OCI-LY7 (cell line): ENCODE measurements around the gene SPNS1. TPM values are rescaled to one million over a fixed set of nuclear protein-coding genes. Genes with fewer than 3 reads are reported as not detected.

Experiments
- BruUV-seq: library from RNA; stranded (reverse); fragments of 400-500 nt; replicated peaks from 2 replicates; lab custom pipeline; 2021; lab: Mats Ljungman, UMichigan
- CTCF ChIA-PET: fragments of 300-600 bp; sonication (Branson Sonifier 250); formaldehyde crosslinking; loops from one replicate; lab custom pipeline; 2022; ENCODE audit warnings: antibody characterized with exemption; ENCODE audit not compliant: unreplicated experiment; lab: Charles Lee
- POLR2A ChIA-PET: fragments of 300-600 bp; sonication (Branson Sonifier 250); formaldehyde crosslinking; loops from one replicate; lab custom pipeline; 2022; ENCODE audit warnings: antibody characterized with exemption; lab: Charles Lee
- DNase-seq: peaks from one replicate; pipeline ENCODE4 v3.0.0-alpha.2; 2015; ENCODE audit warnings: low spot score
- H2AFZ ChIP-seq: fragments of 200-600 bp; sonication (generic), shearing (Covaris generic); 2 replicates; pipeline ENCODE4 v1.6.1; 2014; ENCODE audit warnings: mild to moderate bottlenecking, antibody characterized with exemption, low read length, moderate library complexity
- H3K27ac ChIP-seq: fragments of 200-600 bp; sonication (generic); 2 replicates; pipeline ENCODE4 v1.5.1; 2014; ENCODE audit warnings: mixed run types, low read depth, mild to moderate bottlenecking, moderate library complexity, low read length, inconsistent platforms; ENCODE audit not compliant: poor library complexity, severe bottlenecking
- H3K36me3 ChIP-seq: fragments of 200-600 bp; sonication (generic); 2 replicates; pipeline ENCODE4 v1.6.1; 2014; ENCODE audit warnings: mild to moderate bottlenecking, antibody characterized with exemption, low read length, moderate library complexity, mixed read lengths; ENCODE audit not compliant: insufficient read depth
- H3K4me1 ChIP-seq: fragments of 200-600 bp; sonication (generic); 2 replicates; pipeline ENCODE4 v1.5.1; 2014; ENCODE audit warnings: mild to moderate bottlenecking, low read length; ENCODE audit not compliant: insufficient read depth, poor library complexity, severe bottlenecking
- H3K4me2 ChIP-seq: fragments of 200-600 bp; sonication (generic); 2 replicates; pipeline ENCODE4 v1.6.1; 2014; ENCODE audit warnings: mild to moderate bottlenecking, low read length
- H3K4me3 ChIP-seq: fragments of 200-600 bp; sonication (generic); 2 replicates; pipeline ENCODE4 v1.5.1; 2014; ENCODE audit warnings: mild to moderate bottlenecking, low read depth, low read length; ENCODE audit not compliant: poor library complexity, severe bottlenecking
- H3K79me2 ChIP-seq: fragments of 200-600 bp; sonication (generic); 2 replicates; pipeline ENCODE4 v1.6.1; 2016; ENCODE audit warnings: low read depth, mild to moderate bottlenecking, low read length, moderate library complexity, mixed read lengths; ENCODE audit not compliant: insufficient read depth
- H3K9me2 ChIP-seq: fragments of 200-600 bp; sonication (generic); 2 replicates; pipeline ENCODE4 v1.6.1; 2016; ENCODE audit warnings: mild to moderate bottlenecking, low read length, mixed read lengths; ENCODE audit not compliant: insufficient read depth
- H3K9me3 ChIP-seq: fragments of 200-600 bp; sonication (generic); 2 replicates; pipeline ENCODE4 v1.6.1; 2014; ENCODE audit warnings: mild to moderate bottlenecking, mixed run types, low read length, mixed read lengths
- H4K20me1 ChIP-seq: fragments of 200-600 bp; sonication (generic); 2 replicates; pipeline ENCODE4 v1.6.1; 2014; ENCODE audit warnings: mild to moderate bottlenecking, antibody characterized with exemption, low read length, moderate library complexity, mixed read lengths; ENCODE audit not compliant: insufficient read depth
- EZH2phosphoT487 ChIP-seq: fragments of 200-600 bp; sonication (generic); IDR thresholded peaks from 2 replicates; pipeline ENCODE4 v1.6.1; 2018; ENCODE audit warnings: low read depth, borderline replicate concordance, mild to moderate bottlenecking, mixed run types, antibody characterized with exemption, low read length, moderate library complexity, mixed read lengths
- intact Hi-C: fragments of 100-400 bp; cut with micrococcal nuclease; formaldehyde crosslinking; loops from one replicate; pipeline ENCODE4 v1.10.0; 2022; ENCODE audit not compliant: unreplicated experiment
- total RNA-seq, 2 experiments: library from RNA; depleted of rRNA in 1 of 2; stranded (reverse); fragments of >200 nt in 1 of 2; shearing (Covaris generic) in 1 of 2; gene quantifications; 2 replicates each; pipeline ENCODE4 v1.2.3, GENCODE V29; 2014 to 2022
- TF ChIP-seq, protein P1 (sequence below): fragments of 200-600 bp; sonication (generic); conservative IDR thresholded peaks from 2 replicates; pipeline ENCODE4 v1.5.1; 2014; ENCODE audit warnings: mild to moderate bottlenecking, antibody characterized with exemption, low read length, moderate library complexity, mixed read lengths

The SPNS1 gene
- total RNA-seq, 2 experiments from 2014 or later, result 20.1 to 20.4 TPM

DNA sequence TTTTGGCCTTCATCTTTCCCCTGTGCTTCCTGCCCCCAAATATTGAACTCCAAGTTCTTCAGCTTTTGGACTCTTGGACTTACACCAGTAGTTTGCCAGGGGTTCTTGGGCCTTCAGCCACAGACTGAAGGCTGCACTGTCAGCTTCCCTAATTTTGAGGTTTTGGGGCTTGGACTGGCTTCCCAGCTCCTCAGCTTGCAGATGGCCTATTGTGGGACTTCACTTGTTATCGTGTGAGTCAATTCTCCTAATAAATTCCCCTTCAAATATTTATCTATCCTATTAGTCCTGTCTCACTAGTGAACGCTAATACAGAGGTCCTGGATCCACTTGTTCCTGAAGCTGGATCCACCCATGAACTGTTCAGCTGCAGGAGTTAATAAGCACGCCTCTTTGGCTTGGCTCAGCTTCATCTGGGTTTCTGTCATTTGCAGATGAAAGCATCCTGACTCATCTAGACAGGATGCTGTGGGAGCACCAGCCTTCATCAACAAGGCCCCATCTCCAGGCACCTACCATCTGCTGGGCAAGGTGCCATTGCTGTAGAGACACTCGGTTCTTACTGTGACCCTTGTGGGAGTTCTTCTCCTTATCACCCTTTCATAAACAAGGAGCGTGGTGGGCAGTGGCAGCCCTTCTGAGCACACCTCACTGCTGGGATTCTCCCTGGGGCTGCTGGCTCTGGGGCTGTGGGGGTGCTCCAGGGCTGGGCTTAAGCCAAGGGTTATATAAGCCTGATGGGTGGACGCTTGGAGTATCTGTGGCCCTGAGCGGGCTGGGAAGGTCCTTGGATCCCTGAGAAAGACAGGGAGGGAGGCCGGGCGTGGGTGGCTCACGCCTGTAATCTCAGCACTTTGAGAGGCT, 33.4 kb downstream of the SPNS1 start:
- BruUV-seq, result no TSS peak
- no peak overlapping the region for H3K4me2 ChIP-seq
- no peaks in the 10 kb centered on the region for H3K9me3 ChIP-seq
- no peak for DNase-seq
- H3K9me2 ChIP-seq, result no peaks in the 10 kb centered on the region
- no peak overlapping the region for H3K4me3 ChIP-seq
- intact Hi-C loops, result no loop called here
- TF ChIP-seq, protein P1, sequence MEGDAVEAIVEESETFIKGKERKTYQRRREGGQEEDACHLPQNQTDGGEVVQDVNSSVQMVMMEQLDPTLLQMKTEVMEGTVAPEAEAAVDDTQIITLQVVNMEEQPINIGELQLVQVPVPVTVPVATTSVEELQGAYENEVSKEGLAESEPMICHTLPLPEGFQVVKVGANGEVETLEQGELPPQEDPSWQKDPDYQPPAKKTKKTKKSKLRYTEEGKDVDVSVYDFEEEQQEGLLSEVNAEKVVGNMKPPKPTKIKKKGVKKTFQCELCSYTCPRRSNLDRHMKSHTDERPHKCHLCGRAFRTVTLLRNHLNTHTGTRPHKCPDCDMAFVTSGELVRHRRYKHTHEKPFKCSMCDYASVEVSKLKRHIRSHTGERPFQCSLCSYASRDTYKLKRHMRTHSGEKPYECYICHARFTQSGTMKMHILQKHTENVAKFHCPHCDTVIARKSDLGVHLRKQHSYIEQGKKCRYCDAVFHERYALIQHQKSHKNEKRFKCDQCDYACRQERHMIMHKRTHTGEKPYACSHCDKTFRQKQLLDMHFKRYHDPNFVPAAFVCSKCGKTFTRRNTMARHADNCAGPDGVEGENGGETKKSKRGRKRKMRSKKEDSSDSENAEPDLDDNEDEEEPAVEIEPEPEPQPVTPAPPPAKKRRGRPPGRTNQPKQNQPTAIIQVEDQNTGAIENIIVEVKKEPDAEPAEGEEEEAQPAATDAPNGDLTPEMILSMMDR, result no peak
- TF ChIP-seq EZH2phosphoT487, result no peak
- H3K27ac ChIP-seq, result no peak overlapping the region
- no peaks in the 10 kb centered on the region for H3K4me1 ChIP-seq
- H3K36me3 ChIP-seq, result no peaks in the 10 kb centered on the region
- H3K79me2 ChIP-seq, result no peaks in the 10 kb centered on the region
- no peaks in the 10 kb centered on the region for H4K20me1 ChIP-seq
- POLR2A ChIA-PET, result no interaction called here
- no peak overlapping the region for H2AFZ ChIP-seq
- CTCF ChIA-PET, result no interaction called here

DNA sequence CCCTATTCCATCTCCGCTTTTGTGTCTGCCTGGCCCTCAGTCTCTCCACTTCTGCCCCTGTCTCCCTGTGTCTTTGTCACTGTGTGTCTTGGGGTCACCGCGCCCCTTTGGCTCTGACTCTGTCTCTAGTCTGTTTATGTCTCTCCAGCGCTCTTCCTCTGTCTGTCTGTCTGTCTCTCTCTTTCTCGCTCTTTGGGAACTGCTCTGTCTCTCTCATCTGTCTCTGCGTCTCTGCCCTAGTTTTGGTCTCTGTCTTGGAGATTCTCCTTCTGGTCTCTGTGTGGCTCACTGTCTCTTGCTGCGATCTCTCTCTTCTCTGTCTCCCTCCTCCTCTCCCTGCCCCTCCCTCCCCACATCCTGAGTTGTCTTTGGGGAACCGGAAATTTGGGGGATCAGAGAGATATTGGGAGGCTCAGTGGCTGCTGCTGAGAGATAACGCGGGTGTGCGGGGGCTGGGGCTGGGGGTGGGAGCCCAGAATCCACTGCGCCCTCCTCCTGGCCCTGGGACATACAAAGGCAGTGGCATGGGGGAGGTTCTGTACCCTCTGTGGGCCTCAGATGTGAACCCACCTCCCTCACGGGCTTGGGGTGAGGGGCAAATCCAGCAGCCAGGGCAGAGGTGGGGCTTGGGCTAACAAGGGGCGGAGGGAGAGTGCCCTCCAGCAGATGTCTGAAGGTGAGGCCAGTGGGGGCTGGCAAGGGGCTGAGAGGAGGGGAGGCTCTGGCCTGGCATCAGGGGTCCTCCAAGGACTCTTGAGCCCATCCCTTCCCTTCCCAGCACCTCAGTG, 34.7 kb downstream of the SPNS1 start:
- H3K4me2 ChIP-seq, result no peak overlapping the region

More for the DNA sequence above, 34.7 kb downstream of the SPNS1 start:
- no peak overlapping the region for H3K27ac ChIP-seq
- POLR2A ChIA-PET, result no interaction called here
- H3K79me2 ChIP-seq, result no peaks in the 10 kb centered on the region
- no peaks in the 10 kb centered on the region for H4K20me1 ChIP-seq
- BruUV-seq, result no TSS peak
- TF ChIP-seq, protein P1, result no peak
- TF ChIP-seq EZH2phosphoT487, result no peak
- no peak overlapping the region for H3K4me3 ChIP-seq
- CTCF ChIA-PET, result no interaction called here
- H3K9me2 ChIP-seq, result no peaks in the 10 kb centered on the region
- no peaks in the 10 kb centered on the region for H3K36me3 ChIP-seq
- no peak for DNase-seq
- H2AFZ ChIP-seq, result no peak overlapping the region
- H3K4me1 ChIP-seq, result no peaks in the 10 kb centered on the region
- intact Hi-C loops, result no loop called here
- H3K9me3 ChIP-seq, result no peaks in the 10 kb centered on the region
